Ovary (tissue), 3 donors: Measurements from ENCODE around the gene RIN3.

Experiments used
- POLR2A ChIP-seq: fragments of 450-650 bp; IDR thresholded peaks from one replicate; pipeline ENCODE4 v1.6.1; 2017; ENCODE audit warnings: antibody characterized with exemption, mild to moderate bottlenecking, moderate library complexity
- TF ChIP-seq, protein P1 (sequence below), 3 donors: fragments of 450-650 bp in 2 of 3; fragments of 200-600 bp in 1 of 3; IDR thresholded peaks; one replicate each; pipeline versions ENCODE4 v1.5.1 to v1.8.0; 2016 to 2022; ENCODE audit warnings: antibody characterized with exemption in 3 of 3, mild to moderate bottlenecking in 1 of 3
- donor health status: DM: no; HTN: no; CAD: no.

GRCh38 chr14:92585981-92586937 is 72.7 kb downstream of the RIN3 start:
- TF ChIP-seq, protein P1, sequence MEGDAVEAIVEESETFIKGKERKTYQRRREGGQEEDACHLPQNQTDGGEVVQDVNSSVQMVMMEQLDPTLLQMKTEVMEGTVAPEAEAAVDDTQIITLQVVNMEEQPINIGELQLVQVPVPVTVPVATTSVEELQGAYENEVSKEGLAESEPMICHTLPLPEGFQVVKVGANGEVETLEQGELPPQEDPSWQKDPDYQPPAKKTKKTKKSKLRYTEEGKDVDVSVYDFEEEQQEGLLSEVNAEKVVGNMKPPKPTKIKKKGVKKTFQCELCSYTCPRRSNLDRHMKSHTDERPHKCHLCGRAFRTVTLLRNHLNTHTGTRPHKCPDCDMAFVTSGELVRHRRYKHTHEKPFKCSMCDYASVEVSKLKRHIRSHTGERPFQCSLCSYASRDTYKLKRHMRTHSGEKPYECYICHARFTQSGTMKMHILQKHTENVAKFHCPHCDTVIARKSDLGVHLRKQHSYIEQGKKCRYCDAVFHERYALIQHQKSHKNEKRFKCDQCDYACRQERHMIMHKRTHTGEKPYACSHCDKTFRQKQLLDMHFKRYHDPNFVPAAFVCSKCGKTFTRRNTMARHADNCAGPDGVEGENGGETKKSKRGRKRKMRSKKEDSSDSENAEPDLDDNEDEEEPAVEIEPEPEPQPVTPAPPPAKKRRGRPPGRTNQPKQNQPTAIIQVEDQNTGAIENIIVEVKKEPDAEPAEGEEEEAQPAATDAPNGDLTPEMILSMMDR (IDR thresholded peaks at IDR 0.05), result no peak
- no peak for TF ChIP-seq POLR2A
